ENCODE results near the gene IRF7. TPM values are rescaled to one million over a fixed set of nuclear protein-coding genes. Genes with fewer than 3 reads are reported as not detected.

The IRF7 gene
- total and polyA plus RNA-seq, 2 experiments from 2014 or later = 12.3 to 17.3 TPM

- Histone ChIP-seq H3K4me3 (no peak overlapping the region), H3K9me2 (ENCODE audit: insufficient read depth) (no peaks in the 10 kb centered on the region), H3K4me2 (no peak overlapping the region), H4K20me1 (replicated peaks; ENCODE audit: insufficient read depth) (no peaks in the 10 kb centered on the region), H3F3A (replicated peaks; ENCODE audit: low read depth) (peaks cover 9% of the 10 kb centered on the region), H3K79me2 (replicated peaks; ENCODE audit: insufficient read depth) (no peaks in the 10 kb centered on the region), H3K36me3 (ENCODE audit: insufficient read depth) (no peaks in the 10 kb centered on the region), H3K4me1 (ENCODE audit: insufficient read depth) (peaks cover 7% of the 10 kb centered on the region; the same call in 1 of the 2 replicates), H3K27ac (ENCODE audit: low read depth) (no peak overlapping the region), H2AFZ (no peak overlapping the region), H3K27me3 (ENCODE audit: insufficient read depth) (no peaks in the 10 kb centered on the region)
- Mint-ChIP-seq H3K27me3 (ENCODE audit: insufficient read depth, low read depth, poor library complexity) (peaks cover 14% of the 10 kb centered on the region), H3K27ac (no peak overlapping the region), H3K4me3 (no peak overlapping the region), H3K36me3 (ENCODE audit: low read depth) (no peaks in the 10 kb centered on the region), H3K4me1 (no peaks in the 10 kb centered on the region; the same call in 2 of the 3 replicates), H3K9me3 (no peaks in the 10 kb centered on the region)
- DNase-seq (ENCODE audit: low spot score) (no peak), ATAC-seq (no peak)
- TF ChIP-seq ZNF114 (CRISPR knock-in tag; IDR thresholded peaks at IDR 0.05) (no peak), STAT1 (IDR thresholded peaks at IDR 0.05; ENCODE audit: unreplicated experiment) (no peak), NANOG (IDR thresholded peaks at IDR 0.05; ENCODE audit: borderline replicate concordance) (no peak), EZH2phosphoT487 (IDR thresholded peaks at IDR 0.05; ENCODE audit: unreplicated experiment) (no peak), CTCF (conservative IDR thresholded peaks at IDR 0.05; ENCODE audit: low read depth in 2 of 2) (no peak), CREB1 (CRISPR knock-in tag; IDR thresholded peaks at IDR 0.05; ENCODE audit: low read depth) (no peak), POLR2AphosphoS5 (IDR thresholded peaks at IDR 0.05; ENCODE audit: low read depth) (no peak), REST (IDR thresholded peaks at IDR 0.05; ENCODE audit: unreplicated experiment) (no peak), ZNF331 (CRISPR knock-in tag; IDR thresholded peaks at IDR 0.05; ENCODE audit: low read depth) (no peak), EZH2 (IDR thresholded peaks at IDR 0.05; ENCODE audit: low read depth, unreplicated experiment) (no peak), ZNF462 (CRISPR knock-in tag; IDR thresholded peaks at IDR 0.05) (no peak), JUNB (IDR thresholded peaks at IDR 0.05; ENCODE audit: unreplicated experiment) (no peak), ETS1 (IDR thresholded peaks at IDR 0.05) (no peak)
These were observed 3.9 kb upstream of the IRF7 start for GRCh38 chr11:619628-620050.
